Measurements from ENCODE around the gene CDH13.

DNA sequence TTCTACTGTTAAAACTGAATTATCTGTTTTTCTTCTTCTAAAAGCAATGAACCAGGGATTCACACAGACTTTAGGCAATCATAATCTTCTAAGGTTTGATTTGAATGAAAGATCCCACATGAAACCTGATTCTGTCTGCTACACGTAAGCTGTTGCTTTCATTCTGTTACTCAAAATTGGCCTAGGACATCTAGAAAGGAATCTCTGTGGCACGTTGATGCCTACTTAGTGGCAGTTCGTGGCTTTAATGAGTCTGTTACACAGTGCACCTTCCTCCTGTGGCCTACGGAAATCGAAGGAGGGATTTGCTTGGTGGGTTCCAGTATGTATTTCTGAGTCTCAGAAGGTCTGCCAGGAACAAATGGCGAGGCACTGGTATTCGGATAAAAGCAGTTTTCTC is 691.6 kb downstream of the CDH13 start:
- no peak for TF ChIP-seq RBBP5 (IDR thresholded peaks at IDR 0.05; ENCODE audit: borderline replicate concordance, insufficient read depth, low read length, poor library complexity, severe bottlenecking)
- no peak for TF ChIP-seq CEBPB (tag; IDR thresholded peaks at IDR 0.05)
- TF ChIP-seq HMG20A (CRISPR knock-in tag; conservative IDR thresholded peaks at IDR 0.05), result no peak
- no peak for TF ChIP-seq MYC (IDR thresholded peaks at IDR 0.05; ENCODE audit: low read depth, low read length)
- no peak for TF ChIP-seq MYC (CRISPR knock-in tag; IDR thresholded peaks at IDR 0.05; ENCODE audit: borderline replicate concordance, low read depth)
- no peak for TF ChIP-seq SAP30 (IDR thresholded peaks at IDR 0.05; ENCODE audit: borderline replicate concordance, insufficient read depth, low read depth, low read length, poor library complexity, severe bottlenecking)
- TF ChIP-seq, protein P1, sequence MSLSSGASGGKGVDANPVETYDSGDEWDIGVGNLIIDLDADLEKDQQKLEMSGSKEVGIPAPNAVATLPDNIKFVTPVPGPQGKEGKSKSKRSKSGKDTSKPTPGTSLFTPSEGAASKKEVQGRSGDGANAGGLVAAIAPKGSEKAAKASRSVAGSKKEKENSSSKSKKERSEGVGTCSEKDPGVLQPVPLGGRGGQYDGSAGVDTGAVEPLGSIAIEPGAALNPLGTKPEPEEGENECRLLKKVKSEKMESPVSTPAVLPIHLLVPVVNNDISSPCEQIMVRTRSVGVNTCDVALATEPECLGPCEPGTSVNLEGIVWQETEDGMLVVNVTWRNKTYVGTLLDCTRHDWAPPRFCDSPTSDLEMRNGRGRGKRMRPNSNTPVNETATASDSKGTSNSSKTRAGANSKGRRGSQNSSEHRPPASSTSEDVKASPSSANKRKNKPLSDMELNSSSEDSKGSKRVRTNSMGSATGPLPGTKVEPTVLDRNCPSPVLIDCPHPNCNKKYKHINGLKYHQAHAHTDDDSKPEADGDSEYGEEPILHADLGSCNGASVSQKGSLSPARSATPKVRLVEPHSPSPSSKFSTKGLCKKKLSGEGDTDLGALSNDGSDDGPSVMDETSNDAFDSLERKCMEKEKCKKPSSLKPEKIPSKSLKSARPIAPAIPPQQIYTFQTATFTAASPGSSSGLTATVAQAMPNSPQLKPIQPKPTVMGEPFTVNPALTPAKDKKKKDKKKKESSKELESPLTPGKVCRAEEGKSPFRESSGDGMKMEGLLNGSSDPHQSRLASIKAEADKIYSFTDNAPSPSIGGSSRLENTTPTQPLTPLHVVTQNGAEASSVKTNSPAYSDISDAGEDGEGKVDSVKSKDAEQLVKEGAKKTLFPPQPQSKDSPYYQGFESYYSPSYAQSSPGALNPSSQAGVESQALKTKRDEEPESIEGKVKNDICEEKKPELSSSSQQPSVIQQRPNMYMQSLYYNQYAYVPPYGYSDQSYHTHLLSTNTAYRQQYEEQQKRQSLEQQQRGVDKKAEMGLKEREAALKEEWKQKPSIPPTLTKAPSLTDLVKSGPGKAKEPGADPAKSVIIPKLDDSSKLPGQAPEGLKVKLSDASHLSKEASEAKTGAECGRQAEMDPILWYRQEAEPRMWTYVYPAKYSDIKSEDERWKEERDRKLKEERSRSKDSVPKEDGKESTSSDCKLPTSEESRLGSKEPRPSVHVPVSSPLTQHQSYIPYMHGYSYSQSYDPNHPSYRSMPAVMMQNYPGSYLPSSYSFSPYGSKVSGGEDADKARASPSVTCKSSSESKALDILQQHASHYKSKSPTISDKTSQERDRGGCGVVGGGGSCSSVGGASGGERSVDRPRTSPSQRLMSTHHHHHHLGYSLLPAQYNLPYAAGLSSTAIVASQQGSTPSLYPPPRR (CRISPR knock-in tag; IDR thresholded peaks at IDR 0.05; ENCODE audit: borderline replicate concordance), result no peak
- TF ChIP-seq, protein P2, sequence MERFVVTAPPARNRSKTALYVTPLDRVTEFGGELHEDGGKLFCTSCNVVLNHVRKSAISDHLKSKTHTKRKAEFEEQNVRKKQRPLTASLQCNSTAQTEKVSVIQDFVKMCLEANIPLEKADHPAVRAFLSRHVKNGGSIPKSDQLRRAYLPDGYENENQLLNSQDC (CRISPR knock-in tag; IDR thresholded peaks at IDR 0.05), result no peak
- no peak for TF ChIP-seq FOS (IDR thresholded peaks at IDR 0.05; ENCODE audit: extremely low read depth, insufficient read length)
- no peak for TF ChIP-seq ELF1 (tag; IDR thresholded peaks at IDR 0.05)
- TF ChIP-seq, protein P3, sequence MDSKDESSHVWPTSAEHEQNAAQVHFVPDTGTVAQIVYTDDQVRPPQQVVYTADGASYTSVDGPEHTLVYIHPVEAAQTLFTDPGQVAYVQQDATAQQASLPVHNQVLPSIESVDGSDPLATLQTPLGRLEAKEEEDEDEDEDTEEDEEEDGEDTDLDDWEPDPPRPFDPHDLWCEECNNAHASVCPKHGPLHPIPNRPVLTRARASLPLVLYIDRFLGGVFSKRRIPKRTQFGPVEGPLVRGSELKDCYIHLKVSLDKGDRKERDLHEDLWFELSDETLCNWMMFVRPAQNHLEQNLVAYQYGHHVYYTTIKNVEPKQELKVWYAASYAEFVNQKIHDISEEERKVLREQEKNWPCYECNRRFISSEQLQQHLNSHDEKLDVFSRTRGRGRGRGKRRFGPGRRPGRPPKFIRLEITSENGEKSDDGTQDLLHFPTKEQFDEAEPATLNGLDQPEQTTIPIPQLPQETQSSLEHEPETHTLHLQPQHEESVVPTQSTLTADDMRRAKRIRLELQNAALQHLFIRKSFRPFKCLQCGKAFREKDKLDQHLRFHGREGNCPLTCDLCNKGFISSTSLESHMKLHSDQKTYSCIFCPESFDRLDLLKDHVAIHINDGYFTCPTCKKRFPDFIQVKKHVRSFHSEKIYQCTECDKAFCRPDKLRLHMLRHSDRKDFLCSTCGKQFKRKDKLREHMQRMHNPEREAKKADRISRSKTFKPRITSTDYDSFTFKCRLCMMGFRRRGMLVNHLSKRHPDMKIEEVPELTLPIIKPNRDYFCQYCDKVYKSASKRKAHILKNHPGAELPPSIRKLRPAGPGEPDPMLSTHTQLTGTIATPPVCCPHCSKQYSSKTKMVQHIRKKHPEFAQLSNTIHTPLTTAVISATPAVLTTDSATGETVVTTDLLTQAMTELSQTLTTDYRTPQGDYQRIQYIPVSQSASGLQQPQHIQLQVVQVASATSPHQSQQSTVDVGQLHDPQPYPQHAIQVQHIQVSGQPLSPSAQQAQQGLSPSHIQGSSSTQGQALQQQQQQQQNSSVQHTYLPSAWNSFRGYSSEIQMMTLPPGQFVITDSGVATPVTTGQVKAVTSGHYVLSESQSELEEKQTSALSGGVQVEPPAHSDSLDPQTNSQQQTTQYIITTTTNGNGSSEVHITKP (IDR thresholded peaks at IDR 0.05; ENCODE audit: partially characterized antibody), result no peak

All from K562 (cell line).